OCI-LY3 (cell line): ENCODE measurements around the gene DEPDC7.

Source experiments
- CTCF ChIP-seq: fragments of 200-600, 300-600 bp; sonication (generic); IDR thresholded peaks from 2 replicates; pipeline ENCODE4 v1.5.1; 2014; ENCODE audit warnings: antibody characterized with exemption, low read length, low read depth
- EZH2phosphoT487 ChIP-seq: fragments of 200-600 bp; shearing (Covaris generic); IDR thresholded peaks from 2 replicates; pipeline ENCODE4 v1.6.1; 2018; ENCODE audit warnings: antibody characterized with exemption, mixed run types, low read depth

DNA sequence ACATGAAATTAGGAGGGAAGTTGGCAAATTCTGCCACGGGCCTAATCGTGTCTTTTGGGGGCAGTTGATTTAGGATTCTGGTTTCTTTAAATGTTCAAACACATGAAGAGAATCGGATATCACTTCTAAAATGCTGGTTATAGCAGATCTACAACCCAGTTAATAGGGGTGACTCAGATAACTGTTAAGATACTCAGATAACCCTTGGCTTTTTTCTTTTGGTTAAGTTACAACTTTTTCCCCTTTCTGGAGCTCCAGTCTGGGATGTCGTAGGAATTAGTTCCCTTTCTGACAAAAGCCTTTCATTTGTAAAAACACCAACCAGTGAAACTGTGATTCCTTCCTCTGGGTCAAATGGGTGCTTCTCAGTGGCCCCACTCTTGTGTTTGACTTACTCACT is 976 bp downstream of the DEPDC7 start:
- TF ChIP-seq CTCF (no peak), EZH2phosphoT487 (no peak)
